Stimulated activated CD4-positive, alpha-beta T cell treated with anti-CD3 and anti-CD28 coated beads, Interleukin-2, amount 100 ng/mL, for 4 hours (primary cell): ENCODE results near the gene ALDH3A1.
A peak's percentile ranks its signal among the peaks of the same experiment; 100 is the strongest.

ENCODE experiments used
- DNase-seq: peaks from one replicate; pipeline ENCODE4 v3.0.0-alpha.2; 2020; ENCODE audit warnings: low read depth

Gene ALDH3A1

DNA sequence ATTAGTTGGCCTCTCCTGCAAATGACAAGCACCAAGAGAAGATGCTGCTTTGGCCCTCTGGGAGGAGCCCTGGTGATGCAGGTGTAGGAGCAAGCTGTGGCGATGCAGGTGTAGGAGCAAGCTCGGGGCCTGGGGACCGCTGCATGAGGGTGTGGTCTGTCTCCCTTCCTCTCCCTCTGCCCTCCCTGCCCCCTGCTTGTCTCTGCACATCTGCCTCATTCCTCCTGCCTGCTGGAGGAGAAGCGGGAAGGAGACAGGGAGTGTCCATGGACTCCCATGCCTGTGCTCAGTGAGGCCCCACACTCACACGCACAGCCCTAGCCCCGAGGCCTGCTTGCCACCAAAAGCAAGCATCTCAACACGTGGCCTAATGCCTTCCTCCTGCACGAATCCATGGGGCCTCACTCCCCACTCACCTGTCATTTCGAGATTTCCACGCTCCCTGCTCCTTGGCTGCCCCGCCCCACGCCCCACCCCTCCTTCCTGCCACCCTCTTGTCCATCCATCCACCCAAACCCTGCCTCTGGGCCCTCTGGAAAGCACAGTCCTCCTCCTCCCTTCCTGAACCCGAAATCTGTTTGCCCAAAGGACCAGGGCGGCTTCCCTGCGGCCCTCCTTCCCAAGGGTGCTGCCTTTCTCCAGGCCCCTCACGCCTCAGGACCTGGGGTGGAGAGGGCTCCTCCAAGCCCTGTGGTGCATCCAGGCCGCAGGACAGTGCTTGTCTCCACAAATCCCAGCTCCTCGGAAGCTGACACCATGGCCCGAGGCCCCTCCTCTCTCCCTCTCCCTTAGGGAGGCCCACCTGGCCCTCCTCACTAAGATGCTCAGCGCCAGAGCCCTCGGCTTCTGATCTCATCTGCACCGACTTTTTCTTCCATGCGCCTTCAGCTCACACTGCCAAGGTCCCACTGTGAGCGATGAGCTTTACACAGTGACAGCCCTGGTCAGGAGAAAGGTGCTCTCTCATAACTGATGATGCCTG lies 11.8 kb upstream of the ALDH3A1 start:
- no peak for DNase-seq

DNA sequence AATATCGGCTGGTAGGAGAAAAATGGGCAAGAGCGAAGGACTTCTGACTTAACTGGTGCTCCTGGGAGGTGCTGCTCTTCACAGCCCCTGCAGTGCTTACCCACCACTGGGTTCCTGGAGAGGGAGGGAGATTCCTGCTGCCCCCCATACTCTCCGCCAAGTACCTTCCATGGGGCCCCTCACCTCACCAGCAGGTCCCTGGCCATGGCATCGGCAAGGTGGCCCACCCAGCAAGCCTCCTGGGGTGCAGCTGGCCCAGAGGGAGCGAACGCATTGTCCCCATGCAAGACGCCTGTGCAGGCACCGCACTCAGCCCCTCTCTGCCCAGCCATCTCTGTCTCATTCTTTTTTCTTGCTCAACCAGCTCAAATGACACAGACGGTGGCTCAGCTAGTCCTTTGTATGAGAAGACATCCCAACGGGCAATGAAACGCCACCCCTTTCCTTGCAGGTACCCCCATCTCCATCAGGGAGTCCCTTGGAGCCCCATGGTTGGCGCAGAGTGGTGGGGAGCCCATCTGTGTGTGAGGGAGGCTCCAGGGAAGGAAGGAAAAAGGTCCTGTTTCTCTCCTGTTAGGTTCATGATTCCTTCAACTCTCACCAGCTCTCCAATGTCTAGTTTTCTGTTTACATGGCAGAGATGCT lies 9.6 kb upstream of the ALDH3A1 start:
- DNase-seq: no peak

DNA sequence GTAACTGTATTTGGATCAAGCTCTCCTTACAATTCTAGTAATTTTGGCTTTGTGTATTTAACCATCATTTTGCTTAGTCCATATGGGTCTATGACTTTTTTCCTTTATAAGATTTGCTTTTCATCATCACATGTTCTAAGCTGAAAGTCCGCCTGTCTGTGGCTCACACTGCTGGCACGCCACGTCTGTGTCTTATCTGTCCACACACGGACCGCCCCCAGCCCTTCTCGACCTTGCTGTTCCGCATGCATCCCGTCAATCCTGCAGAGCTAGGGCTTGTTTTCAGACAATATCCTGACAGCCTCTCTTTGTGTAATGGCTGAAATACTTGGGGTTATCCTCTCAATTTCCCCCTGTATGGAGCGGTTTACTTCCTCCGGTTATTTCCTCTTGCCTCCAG lies 8.4 kb upstream of the ALDH3A1 start:
- no peak for DNase-seq

DNA sequence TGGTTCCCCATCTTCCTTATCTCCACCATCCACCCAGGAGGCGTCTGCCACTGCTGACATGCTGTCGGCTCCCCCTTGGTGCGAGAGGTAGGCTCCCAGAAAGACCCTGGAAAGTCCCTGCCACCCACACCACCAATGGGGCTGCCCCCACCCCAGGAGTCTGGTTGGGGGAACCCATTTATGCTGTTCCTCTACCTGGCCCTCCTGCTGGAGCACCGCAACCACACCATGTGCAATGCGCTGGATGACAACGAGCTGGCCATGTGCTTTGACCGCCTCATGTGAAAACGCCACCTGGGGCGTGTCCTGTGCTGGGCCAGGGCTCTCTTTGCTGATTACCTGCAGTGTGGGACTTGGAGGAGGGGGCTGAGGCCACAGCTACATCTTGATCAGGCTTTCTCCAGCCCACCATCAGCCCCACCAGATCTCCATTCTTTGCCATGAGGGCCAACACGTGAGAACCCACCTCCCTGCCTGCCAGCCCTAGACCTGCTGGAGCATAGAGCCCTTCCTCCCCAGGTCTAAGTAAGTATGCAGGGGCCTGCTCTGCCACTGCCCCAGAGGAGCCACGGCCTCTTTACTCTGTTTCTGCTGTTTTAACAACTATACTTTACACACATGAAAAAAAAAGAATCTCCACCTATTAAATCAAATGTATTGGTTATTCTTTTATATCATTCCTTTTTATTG lies 7.9 kb upstream of the ALDH3A1 start:
- no peak for DNase-seq

DNA sequence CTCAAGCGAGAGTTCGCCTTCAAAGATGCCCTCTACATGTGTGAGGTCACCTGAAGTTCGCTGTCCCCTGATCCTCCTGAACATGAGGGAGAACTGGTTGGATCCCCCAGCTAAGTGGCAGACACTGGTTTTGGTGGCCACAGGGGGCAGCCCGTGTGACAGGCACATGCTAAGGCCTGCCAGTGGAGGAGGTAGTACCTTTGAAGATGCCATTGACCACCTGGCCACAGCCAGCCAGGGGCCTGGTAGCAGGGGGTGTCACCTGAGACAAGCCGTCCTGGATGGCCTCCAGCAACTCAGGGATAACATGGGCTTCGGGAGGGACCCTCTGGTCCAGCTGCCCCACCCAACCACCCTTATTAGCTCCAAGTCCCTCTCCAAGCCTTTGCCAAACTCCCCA lies 7.3 kb upstream of the ALDH3A1 start:
- no peak for DNase-seq

DNA sequence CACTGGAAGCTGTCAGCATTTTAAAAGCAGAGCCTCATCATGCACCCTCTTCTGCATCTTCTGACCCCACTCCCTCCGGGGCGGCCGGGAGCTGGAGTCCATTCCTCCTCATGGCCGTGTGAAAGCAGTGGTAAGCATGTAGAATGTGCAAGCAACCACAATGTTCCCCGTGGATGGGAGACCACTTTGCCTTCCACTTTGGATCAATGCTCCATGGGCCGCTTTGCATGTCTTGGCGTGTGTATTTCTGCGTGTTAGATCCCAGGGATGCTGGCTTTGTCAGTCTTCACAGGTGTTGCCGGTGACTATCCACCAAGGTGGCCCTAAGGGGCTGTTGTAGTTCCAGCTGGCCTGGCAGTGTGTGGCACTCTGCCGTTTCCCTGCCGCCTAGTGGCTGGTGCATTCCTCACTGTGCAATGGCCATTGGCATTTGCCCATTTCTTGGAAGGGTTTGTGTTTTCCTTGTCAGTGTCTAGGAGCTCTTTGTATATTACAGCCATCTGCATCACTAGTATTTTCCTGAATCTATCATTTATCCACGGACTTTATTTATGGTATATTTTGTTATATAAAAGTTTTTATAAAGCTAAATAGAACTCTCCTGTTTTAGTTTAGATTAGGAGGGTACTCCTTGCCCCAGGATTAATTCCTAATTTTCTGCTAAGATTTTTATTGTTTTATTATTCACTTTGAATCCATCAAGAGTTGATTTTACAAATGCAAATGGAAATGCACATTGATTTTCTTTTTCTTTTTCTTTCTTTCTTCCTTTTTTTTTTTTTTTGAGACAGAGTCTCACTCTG lies 5.8 kb upstream of the ALDH3A1 start:
- no peak for DNase-seq

DNA sequence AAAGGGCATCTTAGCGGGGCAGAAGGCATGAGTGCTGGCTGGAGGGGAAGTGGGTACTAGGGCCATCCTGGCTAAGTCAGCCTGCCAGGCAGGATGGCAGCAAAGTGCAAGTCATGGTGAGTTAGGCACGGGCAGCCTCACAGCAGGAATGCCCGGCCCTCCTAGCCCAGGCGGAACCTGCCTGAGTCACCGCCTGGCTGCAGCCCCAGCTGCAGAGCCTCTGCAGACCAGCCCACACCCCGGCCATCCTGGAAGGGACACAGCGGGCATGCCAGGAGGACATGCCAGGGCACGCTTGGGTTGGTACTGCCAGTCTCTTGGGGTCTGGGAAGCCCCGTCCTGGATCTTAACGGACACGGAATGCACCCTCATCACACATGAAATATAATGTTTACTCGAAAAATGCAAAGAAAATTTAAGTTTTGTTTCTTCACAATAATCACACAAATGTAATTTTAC lies 5.0 kb upstream of the ALDH3A1 start:
- DNase-seq: no peak

DNA sequence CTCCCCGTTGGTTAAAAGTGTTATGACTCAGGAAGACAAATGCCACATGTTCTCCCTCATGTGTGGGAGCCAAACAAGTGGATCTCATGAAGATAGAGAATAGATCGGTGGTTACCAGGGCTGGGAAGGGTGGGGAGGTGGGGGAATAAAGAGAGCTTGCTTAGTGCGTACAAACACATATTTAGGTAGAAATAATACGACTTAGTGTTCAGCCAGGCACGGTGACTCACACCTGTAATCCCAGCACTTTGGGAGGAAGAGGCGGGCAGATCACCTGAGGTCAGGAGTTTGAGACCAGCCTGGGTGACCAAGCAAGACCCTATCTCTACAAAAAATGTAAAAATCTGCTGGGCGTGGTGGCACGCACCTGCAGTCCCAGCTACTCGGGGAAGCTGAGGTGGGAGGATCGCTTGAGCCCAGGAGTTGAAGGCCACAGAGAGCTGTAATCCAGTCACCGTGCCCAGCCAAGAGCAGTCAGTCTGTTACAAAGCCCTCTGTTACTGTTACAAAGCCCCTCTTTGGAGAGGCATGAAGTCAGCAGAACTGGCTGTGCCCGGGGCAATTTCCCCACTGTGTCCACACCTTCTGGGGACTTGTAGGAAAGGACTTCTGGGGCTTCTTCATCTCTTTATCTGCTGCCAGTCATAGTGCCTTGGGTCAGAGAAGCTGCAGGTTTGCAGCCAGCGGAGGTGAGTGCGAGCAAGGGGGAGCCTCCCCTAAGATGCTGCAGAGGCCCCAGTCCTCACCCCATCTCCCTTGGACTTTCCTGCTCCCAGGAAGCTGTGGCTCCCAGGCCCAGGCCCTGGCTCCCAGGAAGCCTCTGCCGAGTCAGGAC lies 4.3 kb upstream of the ALDH3A1 start:
- no peak for DNase-seq

DNA sequence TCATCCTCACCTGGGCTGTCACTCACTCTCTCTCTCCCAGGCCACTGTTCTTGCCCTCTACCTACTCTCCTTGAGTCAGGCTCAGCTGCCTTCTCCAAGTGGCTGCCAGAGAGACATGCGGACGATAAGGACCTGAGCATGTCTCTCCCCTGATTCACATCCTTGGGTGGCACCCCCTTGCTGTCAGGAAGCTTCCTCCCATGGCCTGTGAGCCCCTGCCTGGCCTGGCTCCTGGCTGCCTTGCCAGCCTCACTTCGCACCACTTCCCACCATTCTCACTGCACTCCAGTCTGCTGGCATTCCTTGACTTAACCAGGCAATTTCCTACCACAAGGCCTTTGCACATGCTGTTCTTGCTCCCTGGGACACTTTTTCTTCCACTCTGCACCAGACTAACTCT lies 2.7 kb upstream of the ALDH3A1 start:
- DNase-seq: no peak

DNA sequence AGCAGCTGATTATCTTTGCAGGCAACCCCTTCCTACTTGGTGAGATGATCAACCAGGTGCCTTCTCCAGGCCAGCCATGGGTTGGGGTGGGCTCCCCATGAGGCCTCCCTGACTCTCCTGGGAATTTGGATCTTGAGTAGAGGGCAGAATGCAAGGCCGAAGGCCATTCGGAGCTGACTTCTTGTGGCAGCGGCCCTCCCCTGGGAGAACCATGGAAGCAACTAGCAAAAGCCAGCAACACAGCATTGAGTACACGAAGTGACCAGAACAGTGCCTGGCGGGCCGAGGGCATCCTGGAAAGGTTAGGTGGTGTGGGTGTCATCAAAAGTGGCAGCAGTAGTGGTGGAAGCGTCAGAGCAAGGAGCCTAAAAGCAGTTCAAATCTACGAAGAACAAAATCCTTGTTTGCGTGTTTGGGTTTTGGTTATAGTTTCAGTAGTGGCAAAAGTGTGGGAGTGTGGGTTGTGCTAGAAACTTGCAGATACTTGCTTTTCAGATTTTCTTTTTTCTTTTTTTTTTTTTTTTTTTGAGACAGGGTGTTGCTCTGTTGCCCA lies 2.0 kb upstream of the ALDH3A1 start:
- no peak for DNase-seq

DNA sequence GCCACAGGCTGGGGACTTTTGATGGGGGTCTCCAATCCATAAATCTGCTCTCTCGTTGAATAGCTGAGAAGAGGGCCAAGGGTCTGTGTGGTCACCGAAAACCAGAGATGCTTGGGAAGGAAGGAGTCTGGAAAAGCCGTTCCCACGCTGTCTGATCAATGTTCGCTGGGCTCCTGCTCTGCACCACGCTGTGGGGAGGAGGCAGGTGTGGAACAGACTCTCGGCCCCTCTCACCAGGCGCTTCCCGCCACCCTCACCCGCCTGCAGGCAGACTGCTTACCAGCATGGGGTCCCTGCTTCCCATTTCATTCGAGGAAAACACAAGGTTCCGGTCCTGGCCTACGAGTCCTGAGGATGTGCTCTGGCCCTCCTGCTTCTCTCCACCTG lies 702 bp upstream of the ALDH3A1 start:
- no peak for DNase-seq

DNA sequence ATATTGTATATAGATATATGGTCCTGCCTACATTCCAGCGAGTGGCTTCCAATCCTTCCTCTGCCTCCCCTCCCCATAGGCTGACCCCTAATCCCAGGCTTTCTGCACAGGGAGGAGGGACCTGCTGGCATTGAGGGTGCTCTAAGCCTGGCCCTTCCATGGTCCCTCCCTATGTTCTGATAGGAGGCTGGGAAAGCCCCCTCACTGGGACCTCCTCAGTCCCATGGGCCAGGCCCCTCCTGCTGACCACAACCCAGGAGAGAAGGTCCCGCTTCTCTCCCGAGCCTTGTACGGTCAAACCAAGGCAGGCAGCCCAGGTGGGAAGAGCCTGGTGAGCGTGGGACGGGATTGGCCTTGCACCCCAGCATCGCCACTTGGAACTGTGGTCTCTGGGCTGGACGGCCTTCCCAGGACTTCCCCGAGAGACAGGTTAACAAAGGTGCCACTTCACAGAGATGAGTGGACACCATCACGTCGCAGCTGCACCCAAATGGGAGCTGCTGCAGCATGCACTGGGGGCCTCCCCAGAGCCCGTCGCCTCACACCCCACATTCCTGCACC lies 859 bp downstream of the ALDH3A1 start:
- DNase-seq: no peak

DNA sequence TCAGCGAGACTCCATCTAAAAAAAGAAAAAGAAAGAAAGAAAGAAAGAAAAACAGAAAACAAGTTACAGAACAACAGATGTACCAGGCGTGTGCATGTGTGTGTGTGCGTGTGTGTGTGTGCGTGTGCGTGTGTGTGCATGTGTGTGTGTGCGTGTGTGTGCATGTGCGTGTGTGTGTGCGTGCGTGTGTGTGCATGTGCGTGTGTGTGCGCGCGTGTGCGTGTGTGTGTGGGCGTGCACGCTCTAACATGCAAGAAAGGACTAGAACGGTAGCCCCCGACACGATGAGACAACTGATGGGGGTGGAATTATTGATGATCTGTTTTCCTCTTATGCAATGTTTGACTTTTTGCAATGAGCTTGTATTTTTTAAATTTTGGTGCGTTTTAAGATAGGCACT lies 1.6 kb downstream of the ALDH3A1 start:
- no peak for DNase-seq

DNA sequence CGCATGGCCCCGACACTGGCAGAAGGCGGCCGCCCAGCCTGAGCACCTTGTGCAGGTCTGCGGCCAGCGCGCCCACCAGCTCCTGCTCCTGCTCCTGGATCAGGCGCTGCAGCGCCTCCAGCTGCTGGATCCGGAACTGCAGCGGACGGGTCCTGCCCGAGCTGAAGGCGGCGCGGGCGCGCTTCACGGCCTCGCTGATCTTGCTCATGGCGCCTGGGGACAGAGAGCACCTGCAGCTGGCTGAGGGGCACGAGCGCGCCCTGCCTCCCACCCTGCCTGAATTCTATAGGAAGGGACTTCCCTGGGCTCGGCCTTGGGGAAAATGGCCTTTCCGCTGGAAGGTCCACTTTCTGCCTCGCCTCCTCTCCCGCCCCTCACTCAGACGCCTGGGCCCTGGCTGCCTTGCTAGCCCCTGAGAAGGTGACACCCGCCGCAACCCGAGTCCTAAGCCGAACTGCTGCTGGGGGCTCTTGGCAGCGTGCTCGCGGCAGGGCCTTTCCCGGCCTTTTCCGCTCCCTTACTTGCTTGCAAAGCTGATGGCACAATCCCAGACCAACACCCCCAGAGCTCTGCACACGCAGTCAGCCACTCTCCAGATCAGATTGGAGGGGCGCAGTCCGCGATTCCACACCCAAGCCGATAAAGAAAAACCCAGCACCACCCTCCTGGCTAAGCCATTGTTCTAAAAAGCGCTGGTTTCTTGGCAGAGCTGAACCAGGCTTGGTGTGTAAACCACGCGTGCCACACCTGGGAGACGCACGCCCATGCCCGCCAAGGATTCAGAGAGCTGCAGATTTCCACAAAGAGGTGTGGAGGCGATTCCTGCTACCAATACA lies 3.0 kb downstream of the ALDH3A1 start:
- DNase-seq: peak; percentile 71

DNA sequence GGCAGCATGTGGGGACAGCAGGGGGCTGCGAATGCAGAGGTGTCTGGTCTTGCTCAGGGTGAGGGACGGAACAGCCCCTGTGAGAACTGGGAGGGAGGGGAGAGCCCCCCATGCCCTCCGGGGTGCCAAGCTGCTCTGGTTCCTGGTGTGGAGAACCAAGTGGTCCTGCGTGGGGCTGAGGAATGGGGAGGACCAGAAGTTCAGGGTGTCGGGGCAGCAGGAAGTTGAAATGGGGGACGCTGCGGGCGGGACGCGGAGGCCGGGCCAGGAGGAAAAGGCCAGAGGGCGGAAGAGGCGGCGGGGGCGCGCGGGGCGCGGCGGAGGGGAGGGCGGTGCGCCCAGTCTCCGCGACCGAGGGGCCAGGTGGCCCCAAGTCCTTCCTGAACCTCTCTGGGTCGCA lies 3.6 kb downstream of the ALDH3A1 start:
- no peak for DNase-seq

DNA sequence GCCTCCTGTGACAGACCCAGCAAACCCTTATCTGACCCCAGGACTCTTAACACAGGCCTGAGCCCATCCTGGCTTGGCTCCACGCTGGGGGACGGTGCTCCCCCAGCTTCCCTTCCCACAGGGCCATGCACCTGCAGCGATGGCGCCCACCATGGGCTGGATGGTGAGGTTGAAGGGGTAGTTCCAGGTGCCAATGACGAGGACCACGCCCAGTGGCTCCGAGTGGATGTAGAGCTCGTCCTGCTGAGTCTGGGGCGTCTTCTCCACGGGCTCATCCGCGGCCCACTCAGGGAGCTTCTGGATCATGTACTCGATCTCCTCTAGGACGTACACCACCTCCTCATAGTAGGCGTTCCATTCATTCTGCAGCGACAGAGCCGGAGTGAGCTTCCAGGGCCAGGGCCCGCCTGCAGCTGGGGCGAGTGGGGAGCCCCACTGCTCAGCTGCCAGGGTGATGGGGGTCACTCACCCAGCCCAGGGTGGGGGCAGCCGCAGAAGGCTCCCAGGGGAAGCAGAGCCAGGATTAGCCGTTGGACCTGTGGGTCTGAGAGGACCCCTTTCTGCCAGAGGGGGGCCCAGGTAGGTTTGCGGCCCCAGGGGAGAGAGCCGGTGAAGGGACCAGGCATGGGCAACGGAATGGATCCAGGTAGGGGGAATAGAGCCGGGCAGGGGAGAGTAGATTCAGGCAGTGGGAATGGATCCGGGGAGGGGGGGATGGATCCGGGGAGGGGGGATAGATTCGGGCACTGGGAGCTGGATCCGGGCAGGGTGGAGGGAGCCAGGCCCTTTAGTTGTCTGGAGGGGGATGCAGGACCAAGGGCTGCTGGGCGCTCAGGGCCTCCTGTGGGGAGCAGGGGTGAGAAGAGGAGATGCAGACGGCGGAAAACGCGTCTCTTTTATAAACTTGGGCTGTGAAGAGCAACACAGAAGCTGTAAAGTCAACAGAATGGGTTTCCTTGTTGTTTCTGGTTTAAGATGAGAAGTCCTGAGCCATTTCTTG lies 4.7 kb downstream of the ALDH3A1 start:
- DNase-seq: no peak

DNA sequence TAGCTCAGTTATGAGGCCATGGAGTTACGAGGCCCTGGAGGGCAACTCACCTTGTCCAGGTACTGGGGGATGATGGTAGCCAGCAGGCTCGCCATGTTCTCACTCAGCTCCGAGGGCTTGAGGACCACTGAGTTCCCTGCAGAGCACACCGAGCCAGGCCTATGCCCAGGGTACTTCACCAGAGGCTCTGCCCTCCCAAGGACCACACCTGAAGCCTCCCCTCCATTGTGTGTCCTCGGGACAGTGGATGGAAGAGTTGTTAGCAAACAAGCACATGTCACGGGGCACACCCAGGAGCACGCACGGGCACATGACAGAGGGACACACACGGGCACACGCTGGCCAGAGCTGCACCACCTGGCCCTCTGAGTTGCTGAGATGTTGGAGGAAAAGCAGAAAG lies 5.6 kb downstream of the ALDH3A1 start:
- DNase-seq: no peak

DNA sequence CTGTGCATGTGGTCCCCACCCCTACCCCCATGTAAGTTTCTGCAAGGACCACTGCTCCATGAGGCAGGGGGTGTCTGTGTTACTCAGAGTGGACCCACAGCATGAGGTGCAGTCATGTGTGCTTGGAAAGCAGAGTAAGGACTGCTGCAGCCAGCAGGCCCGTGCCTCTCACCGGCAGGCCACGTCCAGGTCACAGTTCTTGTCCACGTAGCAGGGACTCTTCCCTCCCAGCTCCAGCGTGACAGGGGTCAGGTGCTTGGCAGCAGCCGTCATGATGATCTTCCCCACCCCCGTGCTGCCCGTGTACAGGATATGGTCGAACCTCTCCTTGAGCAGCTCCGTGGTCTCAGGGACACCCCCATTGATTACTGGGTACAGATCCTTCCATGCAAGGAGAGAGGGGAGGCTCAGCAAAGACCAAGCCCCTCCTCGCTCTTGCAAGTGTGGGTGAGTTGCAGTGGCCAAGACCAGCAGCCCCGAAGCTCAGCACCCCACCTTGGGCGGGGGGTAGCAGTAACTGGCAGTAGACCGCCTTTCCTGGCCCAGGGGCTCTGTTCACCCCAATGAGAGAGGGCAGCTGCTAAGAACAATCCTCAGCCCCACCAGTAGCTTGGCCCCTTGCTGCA lies 6.2 kb downstream of the ALDH3A1 start:
- DNase-seq: no peak
